PC-3 (cell line): ENCODE data around the gene IFNA1. TPM values are rescaled to one million over a fixed set of nuclear protein-coding genes. Genes with fewer than 3 reads are reported as not detected.

Experiments used
- ATAC-seq: fragments of 200-7000 bp; cut with Tn5 transposase; 2 replicates; pipeline ENCODE4 v1.9.1; 2020; ENCODE audit warnings: mild to moderate bottlenecking, moderate library complexity
- BruUV-seq: library from RNA; stranded (reverse); fragments of 400-500 nt; replicated peaks from 2 replicates; lab custom pipeline; 2021; lab: Mats Ljungman, UMichigan
- CTCF ChIA-PET: fragments of 300-600 bp; sonication (Branson Sonifier 250); formaldehyde crosslinking; loops from one replicate; lab custom pipeline; 2022; ENCODE audit warnings: antibody characterized with exemption; lab: Charles Lee
- POLR2A ChIA-PET: fragments of 300-600 bp; sonication (Branson Sonifier 250); formaldehyde crosslinking; loops from one replicate; lab custom pipeline; 2022; ENCODE audit warnings: antibody characterized with exemption; ENCODE audit not compliant: unreplicated experiment; lab: Charles Lee
- DNase-seq: peaks from one replicate; pipeline ENCODE4 v3.0.0-alpha.2; 2015
- H2AFZ ChIP-seq: fragments of 300-600 bp; sonication (generic); 2 replicates; pipeline ENCODE4 v1.6.0; 2016; ENCODE audit warnings: antibody characterized with exemption, low read length
- H3F3A ChIP-seq: fragments of 300-600 bp; sonication (generic); one replicate; pipeline ENCODE4 v1.6.0; 2017; ENCODE audit warnings: antibody characterized with exemption, low read length, control low read depth, mild to moderate bottlenecking; ENCODE audit not compliant: unreplicated experiment
- H3K27ac ChIP-seq: fragments of 300-600 bp; sonication (generic); 2 replicates; pipeline ENCODE4 v1.5.1; 2016; ENCODE audit warnings: mild to moderate bottlenecking, low read length
- H3K27me3 ChIP-seq: fragments of 300-600 bp; sonication (generic); 2 replicates; pipeline ENCODE4 v1.6.1; 2016; ENCODE audit warnings: low read length, mixed read lengths
- H3K36me3 ChIP-seq: fragments of 300-600 bp; sonication (generic); 2 replicates; pipeline ENCODE4 v1.6.1; 2016; ENCODE audit warnings: low read depth, mixed run types, low read length, mixed read lengths
- H3K4me1 ChIP-seq: fragments of 300-600 bp; sonication (generic); 2 replicates; pipeline ENCODE4 v1.5.1; 2016; ENCODE audit warnings: low read length; ENCODE audit not compliant: insufficient read depth
- H3K4me2 ChIP-seq: fragments of 300-600 bp; sonication (generic); 2 replicates; pipeline ENCODE4 v1.6.0; 2016; ENCODE audit warnings: low read length
- H3K4me3 ChIP-seq: fragments of 300-600 bp; sonication (generic); 2 replicates; pipeline ENCODE4 v1.5.1; 2016; ENCODE audit warnings: mild to moderate bottlenecking, low read length, mixed read lengths
- H3K79me2 ChIP-seq: fragments of 300-600 bp; sonication (generic); 2 replicates; pipeline ENCODE4 v1.6.1; 2017; ENCODE audit warnings: low read length, mixed read lengths
- H3K9ac ChIP-seq: fragments of 300-600 bp; sonication (generic); 2 replicates; pipeline ENCODE4 v1.6.0; 2016; ENCODE audit warnings: mild to moderate bottlenecking, low read length
- H3K9me2 ChIP-seq: fragments of 300-600 bp; sonication (generic); replicated peaks from 2 replicates; pipeline ENCODE4 v1.6.1; 2016; ENCODE audit warnings: mixed run types, low read length, mixed read lengths
- H3K9me3 ChIP-seq: fragments of 300-600 bp; sonication (generic); 2 replicates; pipeline ENCODE4 v1.6.1; 2016; ENCODE audit warnings: low read length, mixed read lengths
- H4K20me1 ChIP-seq: fragments of 300-600 bp; sonication (generic); 2 replicates; pipeline ENCODE4 v1.6.1; 2016; ENCODE audit warnings: low read length, mixed read lengths
- CTCF ChIP-seq: fragments of 300-600 bp; sonication (generic); conservative IDR thresholded peaks from 2 replicates; pipeline ENCODE4 v1.5.1; 2017; ENCODE audit warnings: antibody characterized with exemption, low read depth, mild to moderate bottlenecking, low read length
- EZH2 ChIP-seq: fragments of 300-600 bp; sonication (generic); IDR thresholded peaks from one replicate; pipeline ENCODE4 v1.6.1; 2017; ENCODE audit warnings: antibody characterized with exemption, mild to moderate bottlenecking, low read length; ENCODE audit not compliant: unreplicated experiment
- EZH2phosphoT487 ChIP-seq: fragments of 300-600 bp; sonication (generic); IDR thresholded peaks from 2 replicates; pipeline ENCODE4 v1.6.1; 2018; ENCODE audit warnings: mild to moderate bottlenecking, antibody characterized with exemption, low read length, borderline replicate concordance
- intact Hi-C: fragments of 100-400 bp; cut with micrococcal nuclease; formaldehyde crosslinking; loops from 2 replicates; pipeline ENCODE4 v1.9.0; 2023
- total RNA-seq: library from RNA; depleted of rRNA; stranded (reverse); fragments of >200 nt; gene quantifications from 2 replicates; pipeline ENCODE4 v1.2.3, GENCODE V29; 2014

Gene IFNA1
- total RNA-seq, 1 experiment from 2014 or later, result not detected

DNA sequence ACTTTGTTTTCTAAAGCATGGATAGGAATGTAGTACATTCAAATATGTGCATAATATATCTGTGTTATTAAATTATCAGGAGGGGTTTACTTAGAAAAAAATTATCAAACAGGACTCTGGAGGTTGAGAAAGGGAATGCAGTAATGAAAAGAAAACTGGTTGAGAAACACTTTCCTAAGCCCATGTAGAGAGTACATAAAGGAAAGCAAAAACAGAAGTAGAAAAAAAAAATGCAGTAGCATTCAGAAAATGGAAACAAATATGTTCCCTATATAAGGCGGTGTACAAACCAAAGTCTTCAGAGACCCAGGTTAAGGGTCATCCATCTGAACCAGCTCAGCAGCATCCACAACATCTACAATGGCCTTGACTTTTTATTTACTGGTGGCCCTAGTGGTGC, 31.4 kb upstream of the IFNA1 start, which contains the start of gene IFNA8:
TSS of gene IFNA8 (plus strand) at position 301 of the 400 bp plus-strand sequence. CDS start at position 361, 60 bp downstream.
- POLR2A ChIA-PET, result no interaction called here
- Histone ChIP-seq H3K9me3 (no peaks in the 10 kb centered on the region), H3K4me2 (no peak within 1 kb of the TSS), H3K27ac (no peak within 1 kb of the TSS), H3K4me1 (no peaks in the 10 kb centered on the region), H3F3A (no peaks in the 10 kb centered on the region), H3K36me3 (no peaks in the 10 kb centered on the region), H3K9ac (no peak within 1 kb of the TSS), H3K4me3 (no peak within 1 kb of the TSS), H3K9me2 (no peaks in the 10 kb centered on the region), H4K20me1 (no peaks in the 10 kb centered on the region), H3K27me3 (0 out of 2 replicates have a peak, but pooled peaks cover 4% of the 10 kb centered on the region), H2AFZ (no peak within 1 kb of the TSS), H3K79me2 (no peaks in the 10 kb centered on the region)
- no TSS peak for BruUV-seq
- TF ChIP-seq CTCF, result no peak
- intact Hi-C loops, result no loop called here
- no peak for DNase-seq
- CTCF ChIA-PET, result no interaction called here
- ATAC-seq, result no peak

- no peak overlapping the region for H3K4me2 ChIP-seq
- TF ChIP-seq EZH2phosphoT487 (no peak), EZH2 (no peak), CTCF (no peak)
- no peaks in the 10 kb centered on the region for H4K20me1 ChIP-seq
- no peak overlapping the region for H3K9ac ChIP-seq
- intact Hi-C loops, result no loop called here
- ATAC-seq, result no peak
- CTCF ChIA-PET, result no interaction called here
- no TSS peak for BruUV-seq
- POLR2A ChIA-PET, result no interaction called here
- no peaks in the 10 kb centered on the region for H3K36me3 ChIP-seq
- no peaks in the 10 kb centered on the region for H3F3A ChIP-seq
- H3K79me2 ChIP-seq, result no peaks in the 10 kb centered on the region
- H2AFZ ChIP-seq, result no peak overlapping the region
- no peak overlapping the region for H3K4me3 ChIP-seq
- H3K27me3 ChIP-seq, result 0 out of 2 replicates have a peak, but pooled peaks cover 4% of the 10 kb centered on the region
- H3K9me2 ChIP-seq, result no peaks in the 10 kb centered on the region
- peaks cover 13% of the 10 kb centered on the region for H3K4me1 ChIP-seq
- no peak for DNase-seq
- H3K9me3 ChIP-seq, result no peaks in the 10 kb centered on the region
- no peak overlapping the region for H3K27ac ChIP-seq
These were observed 28.1 kb upstream of the IFNA1 start for GRCh38 chr9:21412107-21412506.

DNA sequence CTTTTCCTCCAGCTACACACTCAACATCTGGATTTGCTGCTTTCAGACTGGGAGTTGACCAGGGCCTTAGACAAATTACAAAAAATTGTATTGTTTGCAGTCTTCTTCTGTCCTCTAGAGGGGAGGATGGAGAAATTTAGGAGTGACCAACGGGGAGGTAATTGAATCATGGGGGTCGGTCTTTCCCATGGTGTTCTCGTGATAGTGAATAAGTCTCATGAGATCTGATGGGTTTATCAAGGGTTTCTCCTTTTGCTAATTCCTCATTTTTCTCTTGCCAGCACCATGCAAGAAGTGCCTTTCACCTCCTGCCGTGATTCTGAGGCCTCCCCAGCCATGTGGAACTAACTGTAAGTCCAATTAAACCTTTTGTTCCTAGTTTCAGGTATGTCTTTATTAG, 27.1 kb upstream of the IFNA1 start:
- Histone ChIP-seq H3K9me3 (no peaks in the 10 kb centered on the region), H3K79me2 (no peaks in the 10 kb centered on the region), H3K4me2 (no peak overlapping the region), H3K36me3 (no peaks in the 10 kb centered on the region), H3K4me1 (peaks cover 13% of the 10 kb centered on the region), H3K27ac (no peak overlapping the region), H3K9me2 (no peaks in the 10 kb centered on the region), H3K9ac (no peak overlapping the region), H2AFZ (no peak overlapping the region), H3F3A (no peaks in the 10 kb centered on the region), H3K4me3 (no peak overlapping the region), H4K20me1 (no peaks in the 10 kb centered on the region), H3K27me3 (0 out of 2 replicates have a peak, but pooled peaks cover 4% of the 10 kb centered on the region)
- ChIA-PET POLR2A (no interaction called here), CTCF (no interaction called here)
- DNase-seq (no peak), ATAC-seq (no peak)
- no peak for TF ChIP-seq CTCF
- TF ChIP-seq EZH2, result no peak
- TF ChIP-seq EZH2phosphoT487, result no peak
- intact Hi-C loops, result no loop called here
- BruUV-seq, result no TSS peak
